Hematopoietic multipotent progenitor cell treated with erythropoietin and hydrocortisone succinate and interleukin-3 and kit ligand, for 6 days (in vitro differentiated cells): ENCODE data around the gene PAX3.

Experiments
- DNase-seq: peaks from one replicate; pipeline ENCODE4 v3.0.0-alpha.2; 2015

PAX3 gene

GRCh38 chr2:222295368-222296062, 3.3 kb downstream of the PAX3 start:
- DNase-seq, result no peak

GRCh38 chr2:222294996-222295367, 3.8 kb downstream of the PAX3 start:
- no peak for DNase-seq

GRCh38 chr2:222293660-222294630, 4.9 kb downstream of the PAX3 start:
- no peak for DNase-seq

GRCh38 chr2:222292149-222293134, 6.4 kb downstream of the PAX3 start:
- no peak for DNase-seq

DNA sequence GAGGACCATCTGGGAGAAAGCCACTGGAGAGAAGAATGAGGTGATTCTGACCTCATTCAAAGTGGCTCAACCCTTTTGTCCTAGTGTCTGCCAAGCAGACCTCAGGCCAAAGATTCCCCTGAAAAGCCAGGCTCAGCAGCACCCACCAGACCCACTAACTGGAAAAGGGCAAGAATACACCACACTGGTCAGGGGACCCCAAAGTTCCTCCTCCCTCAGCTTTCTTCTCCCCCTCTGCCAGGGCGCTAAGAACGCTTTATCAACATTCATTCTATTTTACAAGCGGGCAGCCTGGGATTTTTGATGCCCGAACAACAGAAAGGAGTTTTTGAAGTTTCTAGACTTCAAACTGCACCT, 7.3 kb downstream of the PAX3 start:
- no peak for DNase-seq

DNA sequence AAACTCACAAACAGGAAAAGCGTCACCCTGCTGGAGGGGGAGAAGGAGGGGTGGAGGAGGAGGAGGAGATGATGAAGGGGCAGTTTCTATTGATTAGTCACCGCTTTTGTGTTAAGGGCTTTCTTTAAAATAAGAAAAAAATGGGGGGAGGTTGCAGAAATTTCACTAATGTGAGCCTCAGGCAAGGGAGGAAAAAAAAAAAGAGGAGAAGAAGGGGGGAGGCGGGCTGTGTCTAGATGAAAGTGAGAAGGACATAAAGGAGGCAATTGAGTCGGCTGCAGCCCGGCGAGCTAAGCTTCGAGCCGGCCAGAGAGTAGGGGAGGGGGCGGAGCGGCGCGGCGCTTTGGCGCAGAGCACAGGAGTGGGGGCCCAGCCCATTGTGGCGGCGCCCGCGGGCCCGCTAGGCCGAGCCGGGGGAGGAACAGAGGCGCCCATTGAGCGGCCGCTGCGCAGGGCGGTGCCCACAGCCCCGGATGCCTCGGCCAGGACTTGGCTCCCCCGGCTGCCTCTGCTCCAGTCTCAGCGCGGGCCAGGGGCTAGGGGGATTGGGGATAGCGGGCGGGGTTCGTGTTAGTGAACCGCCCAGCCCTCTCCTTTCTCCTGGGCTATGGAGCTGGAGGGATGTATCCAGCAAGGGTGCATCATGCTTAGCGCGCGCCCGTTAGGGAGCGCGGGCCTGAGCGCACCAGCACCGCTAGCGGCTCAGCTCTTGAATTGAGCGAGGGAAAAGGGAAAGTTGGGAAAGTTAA, 7.9 kb downstream of the PAX3 start:
- DNase-seq, result no peak

GRCh38 chr2:222290401-222290735, 8.4 kb downstream of the PAX3 start:
- DNase-seq, result no peak

GRCh38 chr2:222289278-222290160, 9.3 kb downstream of the PAX3 start:
- DNase-seq, result no peak

GRCh38 chr2:222288590-222289277, 10.1 kb downstream of the PAX3 start:
- no peak for DNase-seq

GRCh38 chr2:222287862-222288479, 10.8 kb downstream of the PAX3 start:
- DNase-seq, result no peak

GRCh38 chr2:222284466-222284865, 14.3 kb downstream of the PAX3 start:
- no peak for DNase-seq

- no peak for DNase-seq
Observed at GRCh38 chr2:222283634-222284033, 15.2 kb downstream of the PAX3 start.

- DNase-seq, result no peak
Observed at GRCh38 chr2:222281506-222281905, 17.3 kb downstream of the PAX3 start.

- DNase-seq, result no peak
Observed at GRCh38 chr2:222280795-222281194, 18.0 kb downstream of the PAX3 start.

DNA sequence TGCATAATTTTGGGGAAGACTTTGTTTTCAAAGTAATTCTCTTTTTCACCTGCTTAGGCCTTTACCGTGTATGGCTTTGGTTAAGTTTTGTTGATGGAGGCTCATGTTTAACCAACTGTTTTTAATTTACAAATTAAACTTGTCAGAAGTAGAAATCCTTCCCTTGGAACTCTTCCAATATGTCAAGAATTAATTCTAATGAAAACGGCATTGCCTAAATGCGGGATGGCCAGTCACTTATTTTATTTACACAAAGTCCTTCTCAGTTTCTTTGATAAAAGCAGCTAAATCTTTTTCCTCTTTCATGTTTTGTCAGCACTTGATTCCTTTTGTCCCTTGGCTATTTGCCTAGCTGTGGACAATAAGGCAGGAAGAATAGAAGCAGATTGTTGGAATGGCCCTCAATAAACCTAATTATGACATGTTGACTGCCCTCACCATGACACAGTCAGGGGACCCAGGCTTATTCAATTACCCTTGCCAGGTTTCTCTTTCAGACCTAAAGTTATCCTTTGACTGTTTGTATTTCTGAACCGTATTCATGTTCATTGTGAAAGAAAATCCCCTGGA, 26.3 kb downstream of the PAX3 start:
- DNase-seq, result no peak

DNA sequence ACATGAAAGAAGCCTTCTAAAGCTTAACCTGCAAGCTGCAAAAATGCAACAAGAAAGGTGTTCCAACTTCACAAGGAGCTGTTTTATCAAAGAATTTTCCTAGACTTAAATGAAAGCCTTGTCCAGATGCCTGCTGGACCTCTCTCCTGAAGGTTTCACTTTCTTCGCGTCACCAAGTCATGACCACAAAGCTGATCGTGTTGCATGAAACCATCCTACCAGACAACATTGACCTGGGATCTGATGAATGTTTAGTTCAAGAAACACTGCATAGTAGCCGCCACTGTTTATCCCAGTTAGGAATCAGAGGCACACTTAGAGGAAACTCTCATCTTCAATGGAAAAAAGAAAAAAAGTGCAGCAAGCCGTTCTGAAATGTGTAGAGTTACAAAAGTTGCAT, 26.9 kb downstream of the PAX3 start:
- DNase-seq, result no peak

- DNase-seq, result no peak
Observed at GRCh38 chr2:222270396-222270795, 28.4 kb downstream of the PAX3 start.

- DNase-seq, result no peak
Observed at GRCh38 chr2:222269132-222269531, 29.7 kb downstream of the PAX3 start.

GRCh38 chr2:222268311-222268990, 30.3 kb downstream of the PAX3 start:
- DNase-seq, result no peak
